ENCODE data around the gene PRR5.

Gene PRR5

GRCh38 chr22:44714703-44715350 is 12.8 kb downstream of the PRR5 start:
- no peak for DNase-seq (ENCODE audit: low read depth, low spot score)

- no peak for DNase-seq (ENCODE audit: low read depth, low spot score)
These were observed 16.4 kb downstream of the PRR5 start for GRCh38 chr22:44718418-44718817.

- no peak for DNase-seq (ENCODE audit: low read depth, low spot score)
These were observed 17.8 kb downstream of the PRR5 start for GRCh38 chr22:44719586-44720368.

- no peak for DNase-seq (ENCODE audit: low read depth, low spot score)
These were observed 19.2 kb downstream of the PRR5 start for GRCh38 chr22:44721213-44721612.

GRCh38 chr22:44722611-44723010 is 20.6 kb downstream of the PRR5 start:
- DNase-seq (ENCODE audit: low read depth, low spot score) = no peak

- DNase-seq (ENCODE audit: low read depth, low spot score) = peak; percentile 34
These were observed 21.8 kb downstream of the PRR5 start for GRCh38 chr22:44723801-44724200.

- DNase-seq (ENCODE audit: low read depth, low spot score) = no peak
These were observed 22.4 kb downstream of the PRR5 start for GRCh38 chr22:44724416-44724815.

- no peak for DNase-seq (ENCODE audit: low read depth, low spot score)
These were observed 22.9 kb downstream of the PRR5 start for GRCh38 chr22:44724859-44725258.

- DNase-seq (ENCODE audit: low read depth, low spot score) = no peak
These were observed 24.4 kb downstream of the PRR5 start for GRCh38 chr22:44726439-44726838.

- no peak for DNase-seq (ENCODE audit: low read depth, low spot score)
These were observed 25.1 kb downstream of the PRR5 start for GRCh38 chr22:44727148-44727547.

- no peak for DNase-seq (ENCODE audit: low read depth, low spot score)
These were observed 25.7 kb downstream of the PRR5 start for GRCh38 chr22:44727709-44728108.

- DNase-seq (ENCODE audit: low read depth, low spot score) = no peak
These were observed 26.8 kb downstream of the PRR5 start for GRCh38 chr22:44728761-44729324.

GRCh38 chr22:44729391-44730021 is 27.5 kb downstream of the PRR5 start:
- DNase-seq (ENCODE audit: low read depth, low spot score) = peak; percentile 74

- DNase-seq (ENCODE audit: low read depth, low spot score) = no peak
These were observed 28.0 kb downstream of the PRR5 start for GRCh38 chr22:44730022-44730393.

GRCh38 chr22:44730490-44731356 is 28.7 kb downstream of the PRR5 start:
- DNase-seq (ENCODE audit: low read depth, low spot score) = no peak

- no peak for DNase-seq (ENCODE audit: low read depth, low spot score)
These were observed 29.5 kb downstream of the PRR5 start for GRCh38 chr22:44731357-44731970.

- DNase-seq (ENCODE audit: low read depth, low spot score) = no peak
These were observed 30.1 kb downstream of the PRR5 start for GRCh38 chr22:44732017-44732561.

GRCh38 chr22:44732661-44733060 is 30.7 kb downstream of the PRR5 start:
- no peak for DNase-seq (ENCODE audit: low read depth, low spot score)

GRCh38 chr22:44733426-44734106 is 31.6 kb downstream of the PRR5 start:
- no peak for DNase-seq (ENCODE audit: low read depth, low spot score)

- no peak for DNase-seq (ENCODE audit: low read depth, low spot score)
These were observed 32.3 kb downstream of the PRR5 start for GRCh38 chr22:44734278-44734677.

Measured in astrocyte of the hippocampus (primary cell).